Measurements from ENCODE around the gene SDCBP2. TPM values are rescaled to one million over a fixed set of nuclear protein-coding genes. Genes with fewer than 3 reads are reported as not detected.

The SDCBP2 gene
- total and polyA plus RNA-seq, 2 of the 13 experiments (the other 11 are each of a cell fraction or from before 2014, with no cell fraction given) = 1.2 to 2.4 TPM

DNA sequence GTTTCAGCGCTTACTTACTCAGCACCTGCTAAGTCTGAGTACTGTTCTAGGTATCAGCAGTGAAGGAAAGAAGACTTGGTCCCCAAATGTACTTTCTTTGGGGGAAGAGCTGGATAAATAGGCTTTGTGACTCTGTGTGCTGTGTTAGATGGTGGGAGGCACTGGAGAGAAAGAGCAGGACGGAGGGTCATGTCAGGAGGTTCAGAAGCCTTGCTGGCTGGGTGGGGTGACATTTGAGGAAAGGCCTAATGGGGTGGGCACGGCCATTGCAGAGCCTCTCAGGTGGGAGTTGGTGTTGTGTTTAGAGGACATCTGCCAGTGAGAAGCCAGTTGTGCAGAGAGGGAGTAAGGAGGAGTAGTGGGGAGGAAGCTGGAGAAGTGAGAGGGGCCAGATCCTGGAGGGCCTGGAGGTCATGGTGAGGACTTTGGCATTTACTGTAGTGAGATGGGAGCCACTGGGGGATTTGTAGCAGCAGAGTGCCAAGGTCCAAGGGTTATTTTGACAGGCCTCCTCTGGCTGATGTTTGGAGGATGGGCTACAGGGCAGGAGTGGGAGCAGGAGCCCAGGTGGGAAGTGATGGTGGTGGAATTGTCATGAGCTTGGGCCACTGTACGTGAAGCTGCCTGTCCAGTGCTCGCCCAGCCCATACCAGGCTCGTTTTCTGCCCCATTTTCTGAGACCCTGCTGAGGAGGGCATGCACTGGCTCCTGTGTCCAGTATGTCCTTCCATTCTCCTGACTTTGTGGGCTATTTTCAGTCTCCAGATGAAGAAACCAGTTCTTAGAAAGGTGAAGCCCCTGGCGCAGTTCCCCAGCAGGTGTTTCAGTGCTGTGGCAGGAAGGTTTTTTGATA is 886 bp downstream of the SDCBP2 start (continued):
- TF ChIP-seq SALL1 (CRISPR knock-in tag; IDR thresholded peaks at IDR 0.05) = peak; percentile 96
- TF ChIP-seq, protein P1, sequence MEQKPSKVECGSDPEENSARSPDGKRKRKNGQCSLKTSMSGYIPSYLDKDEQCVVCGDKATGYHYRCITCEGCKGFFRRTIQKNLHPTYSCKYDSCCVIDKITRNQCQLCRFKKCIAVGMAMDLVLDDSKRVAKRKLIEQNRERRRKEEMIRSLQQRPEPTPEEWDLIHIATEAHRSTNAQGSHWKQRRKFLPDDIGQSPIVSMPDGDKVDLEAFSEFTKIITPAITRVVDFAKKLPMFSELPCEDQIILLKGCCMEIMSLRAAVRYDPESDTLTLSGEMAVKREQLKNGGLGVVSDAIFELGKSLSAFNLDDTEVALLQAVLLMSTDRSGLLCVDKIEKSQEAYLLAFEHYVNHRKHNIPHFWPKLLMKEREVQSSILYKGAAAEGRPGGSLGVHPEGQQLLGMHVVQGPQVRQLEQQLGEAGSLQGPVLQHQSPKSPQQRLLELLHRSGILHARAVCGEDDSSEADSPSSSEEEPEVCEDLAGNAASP (CRISPR knock-in tag; IDR thresholded peaks at IDR 0.05; ENCODE audit: borderline replicate concordance) = peak; percentile 90; the same call in 1 of the 2 replicates
- no peak for TF ChIP-seq KAT2B (IDR thresholded peaks at IDR 0.05; ENCODE audit: borderline replicate concordance, low read depth, low read length)
- 0 out of 2 replicates have a peak, but pooled peaks have one; percentile 58 for TF ChIP-seq TRIM24 (CRISPR knock-in tag; IDR thresholded peaks at IDR 0.05)
- no peak for TF ChIP-seq ZNF180 (CRISPR knock-in tag; IDR thresholded peaks at IDR 0.05; ENCODE audit: borderline replicate concordance, low read depth)
- TF ChIP-seq CENPX (CRISPR knock-in tag; IDR thresholded peaks at IDR 0.05) = no peak
- TF ChIP-seq ZNF343 (CRISPR knock-in tag; IDR thresholded peaks at IDR 0.05) = peak; percentile 92
- TF ChIP-seq RFX1 (IDR thresholded peaks at IDR 0.05) = no peak
- TF ChIP-seq ZEB1 (IDR thresholded peaks at IDR 0.05; ENCODE audit: insufficient replicate concordance, low read depth) = peak; percentile 64
- TF ChIP-seq RBM22 (optimal IDR thresholded peaks at IDR 0.05; ENCODE audit: low read length) = peak; percentile 88
- TF ChIP-seq RCOR2 (CRISPR knock-in tag; IDR thresholded peaks at IDR 0.05) = peak; percentile 83
- TF ChIP-seq ZNF501 (CRISPR knock-in tag; IDR thresholded peaks at IDR 0.05) = peak; percentile 49; the same call in 1 of the 2 replicates
- TF ChIP-seq, protein P2, sequence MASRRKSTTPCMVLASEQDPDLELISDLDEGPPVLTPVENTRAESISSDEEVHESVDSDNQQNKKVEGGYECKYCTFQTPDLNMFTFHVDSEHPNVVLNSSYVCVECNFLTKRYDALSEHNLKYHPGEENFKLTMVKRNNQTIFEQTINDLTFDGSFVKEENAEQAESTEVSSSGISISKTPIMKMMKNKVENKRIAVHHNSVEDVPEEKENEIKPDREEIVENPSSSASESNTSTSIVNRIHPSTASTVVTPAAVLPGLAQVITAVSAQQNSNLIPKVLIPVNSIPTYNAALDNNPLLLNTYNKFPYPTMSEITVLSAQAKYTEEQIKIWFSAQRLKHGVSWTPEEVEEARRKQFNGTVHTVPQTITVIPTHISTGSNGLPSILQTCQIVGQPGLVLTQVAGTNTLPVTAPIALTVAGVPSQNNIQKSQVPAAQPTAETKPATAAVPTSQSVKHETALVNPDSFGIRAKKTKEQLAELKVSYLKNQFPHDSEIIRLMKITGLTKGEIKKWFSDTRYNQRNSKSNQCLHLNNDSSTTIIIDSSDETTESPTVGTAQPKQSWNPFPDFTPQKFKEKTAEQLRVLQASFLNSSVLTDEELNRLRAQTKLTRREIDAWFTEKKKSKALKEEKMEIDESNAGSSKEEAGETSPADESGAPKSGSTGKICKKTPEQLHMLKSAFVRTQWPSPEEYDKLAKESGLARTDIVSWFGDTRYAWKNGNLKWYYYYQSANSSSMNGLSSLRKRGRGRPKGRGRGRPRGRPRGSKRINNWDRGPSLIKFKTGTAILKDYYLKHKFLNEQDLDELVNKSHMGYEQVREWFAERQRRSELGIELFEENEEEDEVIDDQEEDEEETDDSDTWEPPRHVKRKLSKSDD (CRISPR knock-in tag; IDR thresholded peaks at IDR 0.05; ENCODE audit: low read depth) = peak; percentile 61; the same call in 1 of the 2 replicates
- TF ChIP-seq LCORL (IDR thresholded peaks at IDR 0.05) = 0 out of 2 replicates have a peak, but pooled peaks have one; percentile 36
- peak; percentile 88 for TF ChIP-seq LCORL (CRISPR knock-in tag; IDR thresholded peaks at IDR 0.05)
- TF ChIP-seq, protein P3, sequence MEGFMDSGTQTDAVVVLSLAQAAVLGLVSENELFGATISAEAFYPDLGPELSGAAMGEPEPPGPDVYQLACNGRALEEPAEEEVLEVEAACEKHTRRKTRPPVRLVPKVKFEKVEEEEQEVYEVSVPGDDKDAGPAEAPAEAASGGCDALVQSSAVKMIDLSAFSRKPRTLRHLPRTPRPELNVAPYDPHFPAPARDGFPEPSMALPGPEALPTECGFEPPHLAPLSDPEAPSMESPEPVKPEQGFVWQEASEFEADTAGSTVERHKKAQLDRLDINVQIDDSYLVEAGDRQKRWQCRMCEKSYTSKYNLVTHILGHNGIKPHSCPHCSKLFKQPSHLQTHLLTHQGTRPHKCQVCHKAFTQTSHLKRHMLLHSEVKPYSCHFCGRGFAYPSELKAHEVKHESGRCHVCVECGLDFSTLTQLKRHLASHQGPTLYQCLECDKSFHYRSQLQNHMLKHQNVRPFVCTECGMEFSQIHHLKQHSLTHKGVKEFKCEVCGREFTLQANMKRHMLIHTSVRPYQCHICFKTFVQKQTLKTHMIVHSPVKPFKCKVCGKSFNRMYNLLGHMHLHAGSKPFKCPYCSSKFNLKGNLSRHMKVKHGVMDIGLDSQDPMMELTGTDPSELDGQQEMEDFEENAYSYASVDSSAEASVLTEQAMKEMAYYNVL (CRISPR knock-in tag; IDR thresholded peaks at IDR 0.05; ENCODE audit: borderline replicate concordance) = peak; percentile 90
- TF ChIP-seq FOXC1 (CRISPR knock-in tag; IDR thresholded peaks at IDR 0.05; ENCODE audit: borderline replicate concordance) = peak; percentile 14; the same call in 1 of the 2 replicates
- peak; percentile 79; the same call in 1 of the 2 replicates for TF ChIP-seq DPF2 (CRISPR knock-in tag; IDR thresholded peaks at IDR 0.05; ENCODE audit: borderline replicate concordance, low read depth)
- no peak for TF ChIP-seq NONO (IDR thresholded peaks at IDR 0.05)
- TF ChIP-seq NONO (CRISPR knock-in tag; conservative IDR thresholded peaks at IDR 0.05) = peak; percentile 67
- TF ChIP-seq TCF7 (IDR thresholded peaks at IDR 0.05; ENCODE audit: low read depth) = no peak
- TF ChIP-seq, protein P4, sequence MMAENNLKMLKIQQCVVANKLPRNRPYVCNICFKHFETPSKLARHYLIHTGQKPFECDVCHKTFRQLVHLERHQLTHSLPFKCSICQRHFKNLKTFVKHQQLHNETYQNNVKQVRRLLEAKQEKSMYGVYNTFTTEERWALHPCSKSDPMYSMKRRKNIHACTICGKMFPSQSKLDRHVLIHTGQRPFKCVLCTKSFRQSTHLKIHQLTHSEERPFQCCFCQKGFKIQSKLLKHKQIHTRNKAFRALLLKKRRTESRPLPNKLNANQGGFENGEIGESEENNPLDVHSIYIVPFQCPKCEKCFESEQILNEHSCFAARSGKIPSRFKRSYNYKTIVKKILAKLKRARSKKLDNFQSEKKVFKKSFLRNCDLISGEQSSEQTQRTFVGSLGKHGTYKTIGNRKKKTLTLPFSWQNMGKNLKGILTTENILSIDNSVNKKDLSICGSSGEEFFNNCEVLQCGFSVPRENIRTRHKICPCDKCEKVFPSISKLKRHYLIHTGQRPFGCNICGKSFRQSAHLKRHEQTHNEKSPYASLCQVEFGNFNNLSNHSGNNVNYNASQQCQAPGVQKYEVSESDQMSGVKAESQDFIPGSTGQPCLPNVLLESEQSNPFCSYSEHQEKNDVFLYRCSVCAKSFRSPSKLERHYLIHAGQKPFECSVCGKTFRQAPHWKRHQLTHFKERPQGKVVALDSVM (CRISPR knock-in tag; IDR thresholded peaks at IDR 0.05) = 0 out of 2 replicates have a peak, but pooled peaks have one; percentile 73
